ENCODE results near the gene PTGES2. TPM values are rescaled to one million over a fixed set of nuclear protein-coding genes. Genes with fewer than 3 reads are reported as not detected.

PTGES2 gene
- total and polyA plus RNA-seq, 2 of the 13 experiments (the other 11 are each of a cell fraction or from before 2014, with no cell fraction given) = 63.7 to 79.8 TPM

- TF ChIP-seq YEATS2 (CRISPR knock-in tag; IDR thresholded peaks at IDR 0.05; ENCODE audit: borderline replicate concordance) (peak; percentile 64; the same call in 1 of the 2 replicates), ZFP82 (CRISPR knock-in tag; IDR thresholded peaks at IDR 0.05; ENCODE audit: borderline replicate concordance) (no peak), AGO2 (optimal IDR thresholded peaks at IDR 0.05; ENCODE audit: low read depth, low read length) (peak; percentile 71), SRSF1 (optimal IDR thresholded peaks at IDR 0.05; ENCODE audit: low read depth, low read length) (peak; percentile 54), CREB1 (IDR thresholded peaks at IDR 0.05) (peak; percentile 65; the same call in 1 of the 2 replicates), CREB1 (CRISPR knock-in tag; IDR thresholded peaks at IDR 0.05) (no peak), ZNF407 (CRISPR knock-in tag; IDR thresholded peaks at IDR 0.05; ENCODE audit: not compliant biosample characterization) (peak; percentile 3), DMAP1 (CRISPR knock-in tag; IDR thresholded peaks at IDR 0.05) (0 out of 2 replicates have a peak, but pooled peaks have one; percentile 26), YEATS4 (CRISPR knock-in tag; IDR thresholded peaks at IDR 0.05; ENCODE audit: borderline replicate concordance) (peak; percentile 68; the same call in 1 of the 2 replicates), NR3C1 (CRISPR knock-in tag; IDR thresholded peaks at IDR 0.05) (no peak), ZFP36 (IDR thresholded peaks at IDR 0.05; ENCODE audit: borderline replicate concordance, low read depth, low read length, partially characterized antibody) (no peak), U2AF1 (optimal IDR thresholded peaks at IDR 0.05; ENCODE audit: low read depth, low read length) (peak; percentile 37)
- TF ChIP-seq, protein P1, sequence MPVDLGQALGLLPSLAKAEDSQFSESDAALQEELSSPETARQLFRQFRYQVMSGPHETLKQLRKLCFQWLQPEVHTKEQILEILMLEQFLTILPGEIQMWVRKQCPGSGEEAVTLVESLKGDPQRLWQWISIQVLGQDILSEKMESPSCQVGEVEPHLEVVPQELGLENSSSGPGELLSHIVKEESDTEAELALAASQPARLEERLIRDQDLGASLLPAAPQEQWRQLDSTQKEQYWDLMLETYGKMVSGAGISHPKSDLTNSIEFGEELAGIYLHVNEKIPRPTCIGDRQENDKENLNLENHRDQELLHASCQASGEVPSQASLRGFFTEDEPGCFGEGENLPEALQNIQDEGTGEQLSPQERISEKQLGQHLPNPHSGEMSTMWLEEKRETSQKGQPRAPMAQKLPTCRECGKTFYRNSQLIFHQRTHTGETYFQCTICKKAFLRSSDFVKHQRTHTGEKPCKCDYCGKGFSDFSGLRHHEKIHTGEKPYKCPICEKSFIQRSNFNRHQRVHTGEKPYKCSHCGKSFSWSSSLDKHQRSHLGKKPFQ (CRISPR knock-in tag; IDR thresholded peaks at IDR 0.05; ENCODE audit: insufficient replicate concordance) = peak; percentile 27
- TF ChIP-seq, protein P2, sequence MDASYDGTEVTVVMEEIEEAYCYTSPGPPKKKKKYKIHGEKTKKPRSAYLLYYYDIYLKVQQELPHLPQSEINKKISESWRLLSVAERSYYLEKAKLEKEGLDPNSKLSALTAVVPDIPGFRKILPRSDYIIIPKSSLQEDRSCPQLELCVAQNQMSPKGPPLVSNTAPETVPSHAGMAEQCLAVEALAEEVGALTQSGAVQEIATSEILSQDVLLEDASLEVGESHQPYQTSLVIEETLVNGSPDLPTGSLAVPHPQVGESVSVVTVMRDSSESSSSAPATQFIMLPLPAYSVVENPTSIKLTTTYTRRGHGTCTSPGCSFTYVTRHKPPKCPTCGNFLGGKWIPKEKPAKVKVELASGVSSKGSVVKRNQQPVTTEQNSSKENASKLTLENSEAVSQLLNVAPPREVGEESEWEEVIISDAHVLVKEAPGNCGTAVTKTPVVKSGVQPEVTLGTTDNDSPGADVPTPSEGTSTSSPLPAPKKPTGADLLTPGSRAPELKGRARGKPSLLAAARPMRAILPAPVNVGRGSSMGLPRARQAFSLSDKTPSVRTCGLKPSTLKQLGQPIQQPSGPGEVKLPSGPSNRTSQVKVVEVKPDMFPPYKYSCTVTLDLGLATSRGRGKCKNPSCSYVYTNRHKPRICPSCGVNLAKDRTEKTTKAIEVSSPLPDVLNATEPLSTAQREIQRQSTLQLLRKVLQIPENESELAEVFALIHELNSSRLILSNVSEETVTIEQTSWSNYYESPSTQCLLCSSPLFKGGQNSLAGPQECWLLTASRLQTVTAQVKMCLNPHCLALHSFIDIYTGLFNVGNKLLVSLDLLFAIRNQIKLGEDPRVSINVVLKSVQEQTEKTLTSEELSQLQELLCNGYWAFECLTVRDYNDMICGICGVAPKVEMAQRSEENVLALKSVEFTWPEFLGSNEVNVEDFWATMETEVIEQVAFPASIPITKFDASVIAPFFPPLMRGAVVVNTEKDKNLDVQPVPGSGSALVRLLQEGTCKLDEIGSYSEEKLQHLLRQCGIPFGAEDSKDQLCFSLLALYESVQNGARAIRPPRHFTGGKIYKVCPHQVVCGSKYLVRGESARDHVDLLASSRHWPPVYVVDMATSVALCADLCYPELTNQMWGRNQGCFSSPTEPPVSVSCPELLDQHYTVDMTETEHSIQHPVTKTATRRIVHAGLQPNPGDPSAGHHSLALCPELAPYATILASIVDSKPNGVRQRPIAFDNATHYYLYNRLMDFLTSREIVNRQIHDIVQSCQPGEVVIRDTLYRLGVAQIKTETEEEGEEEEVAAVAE (CRISPR knock-in tag; IDR thresholded peaks at IDR 0.05; ENCODE audit: borderline replicate concordance) = no peak; the same call in 1 of the 2 replicates
Observed at GRCh38 chr9:128159784-128160602, 32.5 kb upstream of the PTGES2 start, which contains the start of gene BBLN (continued).
